ENCODE data around the gene TMEM62.
A peak's percentile ranks its signal among the peaks of the same experiment; 100 is the strongest.
"Not testable (repeated sequence)": the region's sequence is repeated elsewhere in the genome, so short reads cannot be mapped to it uniquely, and the experiment has no call there.

TMEM62 gene

GRCh38 chr15:43210807-43211206, 77.4 kb downstream of the TMEM62 start:
- no peak for DNase-seq

GRCh38 chr15:43211224-43211735, 77.9 kb downstream of the TMEM62 start:
- no peak for DNase-seq

GRCh38 chr15:43212299-43212698, 78.9 kb downstream of the TMEM62 start:
- no peak for DNase-seq

DNA sequence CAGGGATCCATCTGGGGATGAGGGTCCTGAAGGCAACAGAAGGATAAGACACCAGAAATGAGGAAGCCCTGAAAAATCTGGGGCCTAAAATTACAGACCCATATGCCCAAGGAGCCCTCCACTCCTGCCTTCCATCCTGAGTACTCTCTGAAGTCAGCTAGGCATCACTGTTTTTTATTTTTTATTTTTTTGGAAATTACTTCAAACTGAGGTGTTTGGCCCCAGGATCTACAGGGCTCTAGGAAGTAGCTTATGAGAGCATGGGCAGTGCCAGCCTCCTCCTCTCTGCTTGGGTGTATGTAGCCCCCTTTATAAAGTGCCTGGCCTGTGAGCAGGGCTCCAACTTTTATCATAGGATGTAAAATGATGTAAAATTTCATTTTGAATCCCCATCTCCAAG, 79.6 kb downstream of the TMEM62 start:
- no peak for DNase-seq

DNA sequence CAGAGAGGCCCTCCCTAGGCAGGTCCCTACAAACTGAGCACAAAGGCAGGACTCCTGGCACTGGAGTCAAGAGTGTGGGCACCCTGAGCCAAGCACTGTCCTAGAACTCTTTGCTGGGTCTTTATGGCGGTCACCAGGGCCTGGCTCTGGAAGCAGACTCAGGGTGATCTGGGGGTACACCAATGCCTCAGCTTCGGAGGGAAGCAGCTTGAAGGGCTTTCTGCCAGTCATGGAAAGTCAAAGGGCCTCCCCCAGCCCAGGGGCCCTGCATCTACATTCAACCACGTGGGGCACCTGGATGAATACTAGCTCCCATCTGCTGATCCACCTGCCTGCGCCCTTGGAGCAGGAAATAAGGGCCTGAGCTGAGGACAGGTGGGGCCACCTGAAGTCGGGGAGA, 80.1 kb downstream of the TMEM62 start:
- DNase-seq = no peak

DNA sequence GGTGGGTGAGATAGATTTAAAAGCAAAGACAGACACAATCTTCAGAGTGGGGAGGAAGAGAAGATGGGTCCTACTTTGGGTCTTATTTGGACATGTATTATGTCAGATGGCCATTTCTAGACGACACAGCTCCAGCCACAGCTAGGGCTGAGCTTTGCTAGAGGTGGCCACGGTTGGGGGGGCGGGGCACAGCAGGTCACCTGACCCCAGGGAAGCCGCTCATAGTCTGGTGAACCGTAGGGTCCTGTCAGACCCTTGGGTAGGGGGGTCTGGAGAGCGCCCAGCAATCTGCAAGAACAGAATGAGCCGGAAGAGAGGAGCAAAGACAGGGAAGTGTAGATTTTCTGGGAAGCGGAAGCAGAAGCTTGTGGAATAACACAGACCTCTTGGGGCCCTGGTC, 80.8 kb downstream of the TMEM62 start:
- DNase-seq = no peak

DNA sequence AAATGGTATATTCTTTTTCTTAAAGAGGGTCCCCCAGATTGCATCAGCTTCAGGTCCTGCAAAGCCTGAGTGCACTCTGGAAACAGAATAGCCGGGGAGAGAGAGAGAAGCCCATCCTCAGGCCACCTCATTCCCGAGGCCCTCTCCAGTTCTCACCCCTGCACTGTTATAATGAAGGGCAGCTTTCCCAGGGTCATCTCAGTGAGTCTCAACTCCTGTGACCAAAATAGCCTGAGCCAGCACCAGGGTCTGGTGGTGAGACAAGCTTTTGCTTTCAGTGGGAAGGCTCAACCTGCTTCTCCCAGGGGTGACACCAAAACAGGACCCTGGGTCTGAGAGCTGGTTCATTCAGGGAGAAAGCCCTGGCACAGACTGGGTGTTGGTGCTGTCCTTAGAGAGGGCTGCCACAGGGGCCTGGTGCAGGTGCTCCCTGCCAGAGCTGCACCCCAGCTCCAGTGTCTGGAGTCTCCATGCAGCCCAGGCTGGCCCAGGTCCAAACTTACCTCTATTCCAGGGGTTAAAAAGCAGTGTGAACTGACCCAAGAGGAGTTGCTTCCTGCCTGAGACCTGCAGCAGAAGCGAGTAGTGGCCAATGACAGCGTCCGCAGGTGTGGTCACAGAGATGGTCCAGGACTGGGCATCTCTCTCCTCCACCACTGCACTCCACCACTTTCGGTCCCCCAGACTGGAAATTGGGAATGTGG, 81.4 kb downstream of the TMEM62 start:
- no peak for DNase-seq

GRCh38 chr15:43215961-43216360, 82.6 kb downstream of the TMEM62 start:
- DNase-seq = no peak

DNA sequence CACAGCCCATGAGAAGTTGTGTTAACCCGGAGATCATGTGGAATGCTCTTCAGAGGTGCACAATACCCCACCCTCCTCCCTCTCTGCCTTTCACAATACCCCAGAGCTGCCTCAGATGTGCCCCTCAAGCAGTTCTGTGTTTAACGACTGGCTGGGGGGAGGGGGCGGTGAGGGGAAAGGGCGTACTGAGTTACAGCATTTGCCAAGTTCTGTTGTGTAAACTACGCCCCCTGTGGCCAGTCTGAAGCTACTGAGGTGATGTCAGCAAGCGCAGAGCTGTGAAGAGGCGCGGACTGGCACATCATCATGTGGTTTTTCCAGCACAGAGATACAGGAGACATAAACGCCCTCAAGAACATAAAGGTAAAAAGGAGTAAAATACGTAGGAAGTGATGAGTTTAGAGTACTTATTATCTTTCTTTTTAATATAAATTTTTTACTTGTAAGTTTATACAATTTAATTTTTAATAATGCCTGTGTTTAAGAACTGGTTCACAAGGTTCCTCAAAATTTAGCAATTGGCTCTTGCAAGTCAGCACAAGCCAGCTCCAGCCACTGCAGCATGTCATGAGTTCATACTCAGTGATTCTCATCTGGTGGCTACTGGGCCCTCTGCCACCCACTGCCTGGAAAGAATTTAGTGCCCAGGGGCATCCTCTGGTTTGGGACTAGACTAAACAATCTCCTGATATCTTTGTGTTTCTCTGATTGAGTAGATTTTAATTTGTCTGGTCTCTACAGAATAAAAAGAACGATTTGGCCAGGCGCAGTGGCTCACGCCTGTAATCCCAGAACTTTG, 85.7 kb downstream of the TMEM62 start:
- no peak for DNase-seq

- DNase-seq = no peak
Observed at GRCh38 chr15:43219929-43220928, 86.8 kb downstream of the TMEM62 start.

GRCh38 chr15:43220991-43221403, 87.6 kb downstream of the TMEM62 start, which contains the start of gene EPB42:
TSS of gene EPB42 (minus strand) at chr15:43221018. CDS start at chr15:43220825, 193 bp downstream.
- DNase-seq = no peak

DNA sequence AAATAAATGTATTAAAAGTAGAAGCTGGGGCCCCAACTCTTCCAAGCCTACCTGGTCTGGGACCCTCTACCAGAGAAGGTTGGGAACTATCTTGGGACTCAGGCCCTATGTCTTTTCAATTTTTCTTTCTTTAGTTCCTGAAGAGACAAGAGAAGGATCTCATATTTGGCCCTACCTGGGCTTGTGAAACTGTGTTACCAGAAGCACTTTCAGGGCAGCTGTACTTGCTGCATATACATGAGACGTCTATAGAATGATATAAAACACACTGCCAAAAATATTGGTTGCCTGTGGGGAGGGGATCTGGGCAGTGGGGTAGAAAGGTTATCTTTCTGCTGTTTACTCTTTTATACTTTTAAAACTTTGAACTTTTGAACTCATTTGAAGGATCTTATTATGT, 88.0 kb downstream of the TMEM62 start:
- DNase-seq = no peak

DNA sequence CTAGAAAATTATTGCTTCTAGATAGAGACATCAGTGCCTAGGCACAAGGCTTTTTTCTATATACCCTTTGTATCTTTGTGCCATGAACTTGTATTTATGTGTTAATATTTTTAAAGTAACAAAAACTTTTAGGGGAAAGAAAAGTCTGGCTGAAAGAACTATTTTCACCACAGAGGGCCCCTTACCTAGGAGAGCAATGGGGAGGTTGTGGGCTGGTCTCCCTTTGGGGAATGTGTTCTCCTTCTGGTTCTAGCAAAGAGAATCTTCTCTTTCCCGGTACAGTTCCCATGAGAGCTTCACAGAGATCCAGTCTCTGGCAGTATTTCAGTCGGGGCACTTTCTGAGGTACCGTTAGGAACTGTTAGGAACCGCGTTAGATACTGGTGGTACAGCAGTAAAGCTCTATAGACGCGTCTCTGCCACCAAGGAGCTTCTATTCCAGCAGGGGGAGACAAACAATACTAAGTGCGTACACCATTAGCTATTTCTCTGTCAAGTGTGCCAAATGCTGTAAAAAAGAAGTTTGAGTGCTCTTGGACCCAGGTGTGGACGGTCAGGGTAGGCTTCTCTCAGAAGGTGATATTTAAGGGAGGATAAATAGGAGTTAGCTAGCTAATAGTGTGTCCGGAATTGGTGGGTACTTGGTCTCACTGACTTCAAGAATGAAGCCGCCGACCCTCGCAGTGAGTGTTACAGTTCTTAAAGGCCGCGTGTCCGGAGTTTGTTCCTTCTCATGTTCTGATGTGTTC, 92.0 kb downstream of the TMEM62 start:
- DNase-seq = peak; percentile 42 to 61

DNA sequence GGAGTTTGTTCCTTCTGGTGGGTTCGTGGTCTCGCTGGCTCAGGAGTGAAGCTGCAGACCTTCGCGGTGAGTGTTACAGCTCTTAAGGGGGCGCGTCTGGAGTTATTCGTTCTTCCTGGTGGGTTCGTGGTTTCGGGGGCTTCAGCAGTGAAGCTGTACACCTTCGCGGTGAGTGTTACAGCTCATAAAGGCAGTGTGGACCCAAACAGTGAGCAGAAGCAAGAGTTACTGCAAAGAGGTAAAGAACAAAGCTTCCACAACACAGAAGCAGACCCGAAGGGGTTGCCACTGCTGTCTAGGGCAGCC, 92.5 kb downstream of the TMEM62 start:
- not testable (repeated sequence) for DNase-seq

GRCh38 chr15:43226436-43227305, 93.3 kb downstream of the TMEM62 start:
- DNase-seq = no peak

GRCh38 chr15:43229977-43230376, 96.6 kb downstream of the TMEM62 start:
- no peak for DNase-seq

DNA sequence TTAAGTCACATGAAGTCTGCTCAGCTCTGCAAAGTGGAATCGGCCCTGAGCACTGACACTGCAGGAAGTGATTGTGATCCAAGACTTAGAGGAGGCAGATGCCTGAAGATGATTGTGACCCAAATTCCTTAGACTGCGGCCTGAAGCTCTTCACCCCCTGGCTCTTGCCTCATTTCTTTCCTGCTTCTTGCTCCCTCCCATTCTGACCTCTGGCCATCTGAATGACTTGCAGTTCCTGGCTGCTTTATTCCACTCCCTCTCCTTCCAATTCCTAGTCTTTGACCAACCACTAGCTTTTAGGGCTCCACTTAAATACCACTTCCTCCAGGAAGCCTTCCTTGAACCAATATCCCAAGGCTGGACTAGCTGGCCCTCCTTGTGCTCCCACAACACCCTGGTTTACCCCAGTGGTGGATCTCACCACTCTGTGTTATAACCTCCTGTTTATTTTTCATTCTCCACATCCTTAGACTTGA, 97.3 kb downstream of the TMEM62 start:
- no peak for DNase-seq

- no peak for DNase-seq
Observed at GRCh38 chr15:43232289-43232874, 99.0 kb downstream of the TMEM62 start.
